HepG2 (cell line): ENCODE results near the gene CPT1B. TPM values are rescaled to one million over a fixed set of nuclear protein-coding genes. Genes with fewer than 3 reads are reported as not detected.

Experiments
- ATF3 ChIP-seq: sonication (generic); formaldehyde crosslinking; IDR thresholded peaks from 2 replicates; pipeline ENCODE4 v1.4.0; 2020; ENCODE audit warnings: missing genetic modification reagents
- BCL3 ChIP-seq: sonication (generic); formaldehyde crosslinking; IDR thresholded peaks from 2 replicates; pipeline ENCODE4 v1.5.1; 2020; ENCODE audit warnings: mild to moderate bottlenecking, missing genetic modification reagents, moderate library complexity
- ELF1 ChIP-seq: sonication (generic); formaldehyde crosslinking; IDR thresholded peaks from 2 replicates; pipeline ENCODE4 v1.4.0; 2020; ENCODE audit warnings: missing genetic modification reagents
- HOXA3 ChIP-seq: sonication (generic); formaldehyde crosslinking; IDR thresholded peaks from 2 replicates; pipeline ENCODE4 v1.5.0; 2020; ENCODE audit warnings: missing genetic modification reagents
- MEF2D ChIP-seq: sonication (generic); formaldehyde crosslinking; IDR thresholded peaks from 2 replicates; pipeline ENCODE4 v1.5.1; 2020; ENCODE audit warnings: mild to moderate bottlenecking, missing genetic modification reagents
- MEIS1 ChIP-seq: sonication (generic); formaldehyde crosslinking; IDR thresholded peaks from 2 replicates; pipeline ENCODE4 v1.9.0; 2021; ENCODE audit warnings: mild to moderate bottlenecking, missing genetic modification reagents, moderate library complexity, borderline replicate concordance
- ZFP62 ChIP-seq: sonication (generic); formaldehyde crosslinking; IDR thresholded peaks from 2 replicates; pipeline ENCODE4 v1.4.0; 2020; ENCODE audit warnings: missing genetic modification reagents
- ZFY ChIP-seq: sonication (generic); formaldehyde crosslinking; IDR thresholded peaks from 2 replicates; pipeline ENCODE4 v1.4.0; 2020; ENCODE audit warnings: missing genetic modification reagents
- ZNF512B ChIP-seq: sonication (generic); formaldehyde crosslinking; IDR thresholded peaks from 2 replicates; pipeline ENCODE4 v1.5.1; 2020; ENCODE audit warnings: missing genetic modification reagents, mild to moderate bottlenecking, borderline replicate concordance
- ZNF670 ChIP-seq: sonication (generic); formaldehyde crosslinking; IDR thresholded peaks from 2 replicates; pipeline ENCODE4 v1.8.0; 2022; ENCODE audit warnings: mild to moderate bottlenecking, missing genetic modification reagents, borderline replicate concordance
- polyA plus RNA-seq, 8 experiments: library from polyadenylated mRNA; depleted of rRNA in 3 of 8; stranded (reverse) in 7 of 8; unstranded in 1 of 8; fragments of >200 nt; fragmentation: Illumina TruSeq in 4 of 8; extraction: Trizol in 4 of 8; gene quantifications; 2 replicates each; pipeline versions ENCODE4 v1.2.1 to v1.2.3, GENCODE V29; 2011 to 2016; ENCODE audit warnings: low read depth in 4 of 8, missing spikeins in 1 of 8, mixed read lengths in 1 of 8; ENCODE audit not compliant: insufficient read depth in 1 of 8
- total RNA-seq, 5 experiments: library from RNA; depleted of rRNA; stranded (reverse); fragments of >200 nt; fragmentation: Illumina TruSeq; extraction: Trizol; gene quantifications; 2 replicates each; pipeline ENCODE4 v1.2.3, GENCODE V29; 2016; ENCODE audit warnings: low read depth in 1 of 5
- TF ChIP-seq, protein P1 (sequence below): sonication (generic); formaldehyde crosslinking; IDR thresholded peaks from 2 replicates; pipeline ENCODE4 v1.5.0; 2020; ENCODE audit warnings: mild to moderate bottlenecking, missing genetic modification reagents, moderate library complexity
- TF ChIP-seq, protein P2 (sequence below): sonication (generic); formaldehyde crosslinking; IDR thresholded peaks from 2 replicates; pipeline ENCODE4 v1.4.0; 2020; ENCODE audit warnings: mild to moderate bottlenecking, missing genetic modification reagents, borderline replicate concordance

Gene CPT1B
- total and polyA plus RNA-seq, 2 of the 13 experiments (the other 11 are each of a cell fraction or from before 2014, with no cell fraction given), result 9.2 to 19.5 TPM

DNA sequence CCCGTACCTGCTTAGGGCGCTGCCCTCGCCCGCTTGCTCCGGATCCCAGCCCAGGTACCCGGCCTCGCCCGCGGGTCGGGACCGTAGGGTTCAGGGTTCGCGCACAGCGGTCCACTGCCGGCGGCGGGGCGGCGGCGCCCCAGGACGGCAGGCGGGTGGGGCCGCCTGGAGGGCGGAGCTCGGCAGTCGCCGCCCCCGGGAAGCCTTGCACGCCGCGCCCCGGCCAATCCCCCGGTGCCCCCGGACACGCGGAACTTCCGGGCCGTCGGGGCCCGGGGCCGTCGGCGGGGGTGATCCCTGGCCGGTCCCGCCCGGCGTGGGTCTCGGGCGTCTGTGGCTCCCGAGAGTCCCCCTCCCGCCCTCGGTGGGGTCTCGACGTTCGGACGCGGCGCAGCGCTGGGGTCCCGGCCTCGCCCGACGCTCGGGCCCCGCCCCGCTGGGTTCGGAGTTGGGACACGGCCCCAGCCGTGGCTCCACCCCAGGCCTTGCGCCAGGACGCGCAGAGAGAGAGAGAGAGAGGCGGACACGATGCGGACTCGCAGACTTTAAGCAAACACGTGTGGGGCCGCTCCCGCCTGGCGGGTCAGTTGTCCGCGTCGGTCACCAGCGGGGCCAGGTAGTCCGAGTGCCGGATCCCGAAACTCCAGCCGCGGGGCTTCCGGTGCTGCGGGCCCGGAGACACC is 48.2 kb downstream of the CPT1B start, which contains the start of gene TYMP (continued):
- TF ChIP-seq ZNF670 (no peak; the same call in 1 of the 2 replicates), BCL3 (CRISPR knock-in tag) (0 out of 2 replicates have a peak, but pooled peaks have one; percentile 7), HOXA3 (CRISPR knock-in tag) (peak; percentile 84), ELF1 (CRISPR knock-in tag) (peak; percentile 50), MEIS1 (CRISPR knock-in tag) (no peak), ZFP62 (CRISPR knock-in tag) (no peak), ZFY (CRISPR knock-in tag) (peak; percentile 83; the same call in 1 of the 2 replicates), ZNF512B (no peak), ATF3 (CRISPR knock-in tag) (no peak), MEF2D (no peak)
- TF ChIP-seq, protein P1, sequence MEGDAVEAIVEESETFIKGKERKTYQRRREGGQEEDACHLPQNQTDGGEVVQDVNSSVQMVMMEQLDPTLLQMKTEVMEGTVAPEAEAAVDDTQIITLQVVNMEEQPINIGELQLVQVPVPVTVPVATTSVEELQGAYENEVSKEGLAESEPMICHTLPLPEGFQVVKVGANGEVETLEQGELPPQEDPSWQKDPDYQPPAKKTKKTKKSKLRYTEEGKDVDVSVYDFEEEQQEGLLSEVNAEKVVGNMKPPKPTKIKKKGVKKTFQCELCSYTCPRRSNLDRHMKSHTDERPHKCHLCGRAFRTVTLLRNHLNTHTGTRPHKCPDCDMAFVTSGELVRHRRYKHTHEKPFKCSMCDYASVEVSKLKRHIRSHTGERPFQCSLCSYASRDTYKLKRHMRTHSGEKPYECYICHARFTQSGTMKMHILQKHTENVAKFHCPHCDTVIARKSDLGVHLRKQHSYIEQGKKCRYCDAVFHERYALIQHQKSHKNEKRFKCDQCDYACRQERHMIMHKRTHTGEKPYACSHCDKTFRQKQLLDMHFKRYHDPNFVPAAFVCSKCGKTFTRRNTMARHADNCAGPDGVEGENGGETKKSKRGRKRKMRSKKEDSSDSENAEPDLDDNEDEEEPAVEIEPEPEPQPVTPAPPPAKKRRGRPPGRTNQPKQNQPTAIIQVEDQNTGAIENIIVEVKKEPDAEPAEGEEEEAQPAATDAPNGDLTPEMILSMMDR, result peak; percentile 12; the same call in 1 of the 2 replicates
- TF ChIP-seq, protein P2, sequence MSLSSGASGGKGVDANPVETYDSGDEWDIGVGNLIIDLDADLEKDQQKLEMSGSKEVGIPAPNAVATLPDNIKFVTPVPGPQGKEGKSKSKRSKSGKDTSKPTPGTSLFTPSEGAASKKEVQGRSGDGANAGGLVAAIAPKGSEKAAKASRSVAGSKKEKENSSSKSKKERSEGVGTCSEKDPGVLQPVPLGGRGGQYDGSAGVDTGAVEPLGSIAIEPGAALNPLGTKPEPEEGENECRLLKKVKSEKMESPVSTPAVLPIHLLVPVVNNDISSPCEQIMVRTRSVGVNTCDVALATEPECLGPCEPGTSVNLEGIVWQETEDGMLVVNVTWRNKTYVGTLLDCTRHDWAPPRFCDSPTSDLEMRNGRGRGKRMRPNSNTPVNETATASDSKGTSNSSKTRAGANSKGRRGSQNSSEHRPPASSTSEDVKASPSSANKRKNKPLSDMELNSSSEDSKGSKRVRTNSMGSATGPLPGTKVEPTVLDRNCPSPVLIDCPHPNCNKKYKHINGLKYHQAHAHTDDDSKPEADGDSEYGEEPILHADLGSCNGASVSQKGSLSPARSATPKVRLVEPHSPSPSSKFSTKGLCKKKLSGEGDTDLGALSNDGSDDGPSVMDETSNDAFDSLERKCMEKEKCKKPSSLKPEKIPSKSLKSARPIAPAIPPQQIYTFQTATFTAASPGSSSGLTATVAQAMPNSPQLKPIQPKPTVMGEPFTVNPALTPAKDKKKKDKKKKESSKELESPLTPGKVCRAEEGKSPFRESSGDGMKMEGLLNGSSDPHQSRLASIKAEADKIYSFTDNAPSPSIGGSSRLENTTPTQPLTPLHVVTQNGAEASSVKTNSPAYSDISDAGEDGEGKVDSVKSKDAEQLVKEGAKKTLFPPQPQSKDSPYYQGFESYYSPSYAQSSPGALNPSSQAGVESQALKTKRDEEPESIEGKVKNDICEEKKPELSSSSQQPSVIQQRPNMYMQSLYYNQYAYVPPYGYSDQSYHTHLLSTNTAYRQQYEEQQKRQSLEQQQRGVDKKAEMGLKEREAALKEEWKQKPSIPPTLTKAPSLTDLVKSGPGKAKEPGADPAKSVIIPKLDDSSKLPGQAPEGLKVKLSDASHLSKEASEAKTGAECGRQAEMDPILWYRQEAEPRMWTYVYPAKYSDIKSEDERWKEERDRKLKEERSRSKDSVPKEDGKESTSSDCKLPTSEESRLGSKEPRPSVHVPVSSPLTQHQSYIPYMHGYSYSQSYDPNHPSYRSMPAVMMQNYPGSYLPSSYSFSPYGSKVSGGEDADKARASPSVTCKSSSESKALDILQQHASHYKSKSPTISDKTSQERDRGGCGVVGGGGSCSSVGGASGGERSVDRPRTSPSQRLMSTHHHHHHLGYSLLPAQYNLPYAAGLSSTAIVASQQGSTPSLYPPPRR (CRISPR knock-in tag), result no peak; the same call in 1 of the 2 replicates
